ENCODE measurements around the gene FHL1. TPM values are rescaled to one million over a fixed set of nuclear protein-coding genes. Genes with fewer than 3 reads are reported as not detected.

Gene FHL1
- total RNA-seq, 2 experiments from 2014 or later: 17.7 to 20.5 TPM

GRCh38 chrX:136255541-136255940 is 108.2 kb downstream of the FHL1 start:
- H3K36me3 Mint-ChIP-seq (ENCODE audit: low read depth): no peaks in the 10 kb centered on the region
- intact Hi-C loops (cut with micrococcal nuclease): loop anchor here (10.0 kb wide), 1 partner anchor 439 kb away; no protein-coding TSS in a partner anchor
- H3K27me3 Mint-ChIP-seq (ENCODE audit: low read depth): no peaks in the 10 kb centered on the region
- CTCF ChIA-PET: interaction anchor here (1.8 kb wide), 1 partner anchor 12 kb away, joined by 6 read pairs; no protein-coding TSS in a partner anchor
- no peak for DNase-seq
- no peak overlapping the region for H3K4me3 Mint-ChIP-seq
- H3K4me1 Mint-ChIP-seq (ENCODE audit: low read depth): peaks cover 22% of the 10 kb centered on the region
- no peaks in the 10 kb centered on the region for H3K9me3 Mint-ChIP-seq
- no peak overlapping the region for H3K27ac Mint-ChIP-seq

DNA sequence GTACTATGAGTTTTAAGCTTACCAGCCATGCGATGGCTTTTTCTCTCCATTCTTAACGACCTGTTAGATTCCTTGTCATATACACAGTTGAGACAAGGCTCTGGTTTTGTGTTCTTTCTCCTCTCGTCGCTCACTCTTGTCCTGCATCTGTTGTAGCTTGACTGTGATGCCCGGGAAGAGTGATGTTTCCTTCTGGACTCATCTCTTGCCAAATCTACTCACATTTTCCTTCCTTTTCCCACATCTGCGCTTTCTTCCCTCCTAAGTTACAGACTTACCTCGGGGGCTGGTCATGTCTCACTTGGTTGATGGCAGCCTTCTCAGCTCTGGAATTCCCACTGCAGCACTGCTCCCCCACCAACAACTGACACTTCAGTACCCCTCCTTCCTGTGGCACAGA is 108.7 kb downstream of the FHL1 start:
- H3K4me1 Mint-ChIP-seq (ENCODE audit: low read depth): peaks cover 25% of the 10 kb centered on the region
- CTCF ChIA-PET: interaction anchor here (1.8 kb wide), 1 partner anchor 12 kb away, joined by 6 read pairs; no protein-coding TSS in a partner anchor
- intact Hi-C loops (cut with micrococcal nuclease): loop anchor here (10.0 kb wide), 1 partner anchor 439 kb away; no protein-coding TSS in a partner anchor
- H3K4me3 Mint-ChIP-seq: no peak overlapping the region
- no peaks in the 10 kb centered on the region for H3K27me3 Mint-ChIP-seq (ENCODE audit: low read depth)
- no peaks in the 10 kb centered on the region for H3K36me3 Mint-ChIP-seq (ENCODE audit: low read depth)
- H3K27ac Mint-ChIP-seq: no peak overlapping the region
- no peaks in the 10 kb centered on the region for H3K9me3 Mint-ChIP-seq
- DNase-seq: no peak

- intact Hi-C loops (cut with micrococcal nuclease): loop anchor here (10.0 kb wide), 1 partner anchor 436 kb away; no protein-coding TSS in a partner anchor
- Mint-ChIP-seq H3K36me3 (ENCODE audit: low read depth) (no peaks in the 10 kb centered on the region), H3K9me3 (no peaks in the 10 kb centered on the region), H3K4me3 (no peak overlapping the region), H3K27ac (no peak overlapping the region), H3K27me3 (ENCODE audit: low read depth) (no peaks in the 10 kb centered on the region), H3K4me1 (ENCODE audit: low read depth) (peaks cover 20% of the 10 kb centered on the region)
- DNase-seq: no peak
- CTCF ChIA-PET: interaction anchor here (0.5 kb wide), 1 partner anchor 10 kb away, joined by 3 read pairs; no protein-coding TSS in a partner anchor
Measured at GRCh38 chrX:136258951-136259350, 111.6 kb downstream of the FHL1 start.

DNA sequence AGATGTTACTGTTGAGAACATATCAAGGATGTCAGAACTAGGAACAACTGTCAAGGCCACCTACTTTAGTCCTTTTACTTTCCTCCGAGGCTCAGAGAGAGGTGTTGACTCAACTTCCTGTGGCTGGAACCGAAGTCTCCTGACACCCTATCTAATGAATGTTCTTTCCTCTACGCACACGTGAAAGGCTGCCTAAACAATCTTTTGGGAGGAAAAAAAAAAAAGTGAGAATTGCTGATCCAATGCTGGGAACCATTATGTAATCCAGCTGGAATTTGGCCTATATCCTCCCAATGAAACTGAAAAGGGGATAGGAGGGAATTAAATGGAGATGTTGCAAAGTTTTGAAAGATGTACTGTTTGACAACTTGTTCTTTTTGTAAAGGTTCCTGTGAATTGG is 112.2 kb downstream of the FHL1 start:
- Mint-ChIP-seq H3K36me3 (ENCODE audit: low read depth) (no peaks in the 10 kb centered on the region), H3K27me3 (ENCODE audit: low read depth) (no peaks in the 10 kb centered on the region), H3K4me1 (ENCODE audit: low read depth) (peaks cover 20% of the 10 kb centered on the region), H3K9me3 (no peaks in the 10 kb centered on the region), H3K4me3 (no peak overlapping the region), H3K27ac (peak overlapping the region; percentile 67)
- CTCF ChIA-PET: no interaction called here
- peak; percentile 34 for DNase-seq
- intact Hi-C loops (cut with micrococcal nuclease): loop anchor here (10.0 kb wide), 1 partner anchor 435 kb away; no protein-coding TSS in a partner anchor

- intact Hi-C loops (cut with micrococcal nuclease): no loop called here
- H3K4me1 Mint-ChIP-seq (ENCODE audit: low read depth): peaks cover 20% of the 10 kb centered on the region
- CTCF ChIA-PET: no interaction called here
- no peaks in the 10 kb centered on the region for H3K27me3 Mint-ChIP-seq (ENCODE audit: low read depth)
- no peak overlapping the region for H3K4me3 Mint-ChIP-seq
- H3K27ac Mint-ChIP-seq: no peak overlapping the region
- H3K36me3 Mint-ChIP-seq (ENCODE audit: low read depth): no peaks in the 10 kb centered on the region
- no peaks in the 10 kb centered on the region for H3K9me3 Mint-ChIP-seq
- DNase-seq: peak; percentile 9
Measured at GRCh38 chrX:136260776-136261175, 113.4 kb downstream of the FHL1 start.

Other genes with a start within 250 kb of the FHL1 start
- gene MMGT1, start 173.5 kb upstream of the FHL1 start, total RNA-seq: 10 to 100 TPM; 17.0 to 17.1 TPM
- 10 to 100 TPM in 1 of 2 experiments, 1 to 10 TPM in 1; 9.7 to 10.0 TPM for gene SLC9A6, start 162.1 kb upstream of the FHL1 start, total RNA-seq
- 10 to 100 TPM; 10.4 to 12.5 TPM for gene MAP7D3, start 103.9 kb downstream of the FHL1 start, total RNA-seq
- not detected for gene ADGRG4, start 153.4 kb downstream of the FHL1 start, total RNA-seq

All from activated naive CD4-positive, alpha-beta T cell treated with anti-CD3 and anti-CD28 coated beads for 36 hours (primary cell).